Fibroblast of skin of right quadriceps (primary cell): ENCODE results near the gene PREX1.

Experiments
- DNase-seq: peaks from one replicate; pipeline ENCODE4 v3.0.0-alpha.2; 2013

The PREX1 gene

DNA sequence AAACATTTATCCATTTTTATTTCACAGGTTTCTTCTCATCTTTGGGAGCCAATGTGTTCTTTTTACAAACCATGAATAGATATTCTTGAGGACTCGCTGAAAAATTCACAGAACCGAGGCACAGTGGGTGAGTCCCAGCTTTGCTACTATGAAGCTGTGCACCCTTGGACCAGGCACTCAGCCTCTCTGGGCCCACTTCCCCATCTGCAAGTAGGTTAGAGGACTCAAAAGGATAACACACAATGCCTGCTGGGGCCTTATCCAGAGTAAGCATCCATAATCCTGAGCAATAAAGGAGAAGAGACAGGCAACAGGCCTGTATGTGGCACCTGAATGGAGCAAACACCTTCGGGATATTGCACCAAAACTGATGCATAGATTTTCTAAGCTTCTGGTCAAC is 153.3 kb downstream of the PREX1 start:
- no peak for DNase-seq

DNA sequence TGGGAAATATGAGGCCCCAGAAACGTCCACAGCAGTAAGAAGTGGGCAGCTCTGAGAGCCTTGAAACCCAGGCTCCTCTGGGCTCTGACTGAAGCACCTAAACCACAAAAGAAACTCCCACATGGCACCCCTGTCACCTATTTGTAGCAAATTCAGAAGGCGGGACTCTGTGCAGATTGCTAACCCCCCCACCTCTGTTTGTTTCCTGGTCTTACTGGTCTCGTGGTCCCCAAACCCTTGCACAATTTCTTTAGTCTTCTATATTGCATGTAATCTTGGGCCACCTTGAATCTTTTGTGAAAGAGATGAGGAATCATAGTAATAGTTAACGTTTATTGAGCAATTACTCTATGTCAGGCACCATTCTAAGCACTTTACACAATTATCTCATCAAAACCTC is 154.3 kb downstream of the PREX1 start:
- no peak for DNase-seq

DNA sequence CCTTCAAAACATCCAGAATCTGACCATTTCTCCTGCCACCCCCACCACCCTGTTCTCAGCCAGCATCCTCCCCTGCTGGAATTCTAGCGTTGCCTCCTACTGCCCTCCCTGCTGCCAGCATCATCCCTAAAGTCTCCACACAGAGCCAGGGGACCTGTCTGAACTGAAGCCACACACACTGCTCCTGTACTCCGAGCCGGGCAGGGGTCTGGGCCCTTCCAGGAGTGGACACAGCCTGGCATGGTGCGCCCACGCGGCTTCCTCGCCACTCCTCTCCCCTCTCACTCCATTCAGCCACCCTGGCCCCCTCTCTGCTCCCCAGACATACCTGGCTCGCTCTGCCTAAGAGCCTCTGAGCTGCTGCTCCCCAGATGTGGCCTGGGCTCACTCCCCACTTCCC is 155.5 kb downstream of the PREX1 start:
- no peak for DNase-seq

DNA sequence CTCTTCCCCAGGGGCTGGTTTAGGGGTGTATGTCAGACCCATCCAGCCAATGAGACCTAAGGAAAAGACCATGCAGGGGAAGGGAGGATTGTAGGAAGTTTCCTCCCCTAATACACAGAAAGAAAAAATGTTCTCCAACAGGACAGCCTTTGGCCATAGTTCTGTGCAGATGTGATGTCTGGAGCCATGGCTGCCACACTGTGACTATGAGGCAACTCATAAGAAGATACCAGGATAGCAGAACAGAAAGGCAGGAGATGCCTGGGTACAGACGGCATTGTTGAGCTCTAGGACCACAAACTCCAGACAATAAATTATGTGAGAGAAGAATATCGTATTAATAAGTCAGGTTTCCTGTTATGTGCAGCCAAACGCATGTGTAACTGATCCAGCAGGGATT is 156.7 kb downstream of the PREX1 start:
- DNase-seq, result no peak

DNA sequence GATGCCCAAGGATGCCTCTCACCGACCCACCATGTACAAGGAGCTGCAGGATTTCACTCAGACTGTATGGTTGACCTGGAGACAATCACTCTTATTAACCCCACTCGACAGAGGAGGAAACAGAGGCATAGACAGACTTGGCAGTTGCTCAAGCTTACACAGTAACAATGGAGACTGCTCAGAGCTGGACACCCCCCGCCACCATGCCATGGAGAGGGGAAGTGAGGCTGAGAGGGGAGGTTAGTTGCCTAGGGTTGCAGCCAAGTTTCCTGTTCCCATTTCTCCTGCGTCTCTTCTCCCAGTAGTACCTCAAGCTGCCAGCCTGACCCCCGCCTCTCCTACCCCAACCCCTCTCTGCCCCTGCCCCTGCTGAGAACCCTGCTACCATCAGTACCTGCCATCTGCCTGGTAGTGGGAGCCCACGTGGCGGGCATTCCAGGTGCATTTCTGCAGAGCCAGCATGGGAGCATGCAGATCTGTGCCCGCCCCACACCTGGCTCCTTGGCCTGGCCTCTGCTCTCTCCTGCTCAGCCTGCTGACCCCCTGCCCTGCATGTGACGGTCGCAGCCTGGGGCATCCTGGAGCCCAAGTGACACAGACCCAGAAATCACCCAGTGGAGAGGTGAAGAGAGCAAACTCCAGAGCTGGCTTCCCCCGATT is 157.7 kb downstream of the PREX1 start:
- DNase-seq, result no peak

DNA sequence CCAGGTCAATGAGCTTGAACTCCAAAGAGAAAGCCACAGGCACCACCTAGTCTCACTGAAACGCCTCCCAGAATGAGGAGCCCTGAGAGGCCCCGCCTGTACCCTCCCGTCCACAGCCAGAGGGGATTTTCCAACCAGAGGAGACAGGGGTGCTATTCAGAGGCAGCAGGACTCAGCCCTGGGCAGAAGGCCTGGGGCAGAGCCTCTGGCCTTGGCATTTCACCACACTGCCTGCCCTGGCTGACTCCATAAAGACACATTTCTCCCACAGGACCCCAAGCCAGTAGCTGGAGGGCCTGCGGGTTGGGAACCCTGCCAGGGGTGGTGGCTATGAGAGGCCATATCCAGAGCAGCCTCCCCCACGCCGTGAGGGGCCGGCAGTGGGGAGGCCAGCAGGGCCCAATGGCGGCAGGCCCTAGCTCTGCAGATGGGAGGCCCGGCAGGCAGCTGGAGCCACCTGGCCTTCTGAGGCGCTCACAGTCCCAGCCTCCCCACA is 159.3 kb downstream of the PREX1 start:
- DNase-seq, result no peak

DNA sequence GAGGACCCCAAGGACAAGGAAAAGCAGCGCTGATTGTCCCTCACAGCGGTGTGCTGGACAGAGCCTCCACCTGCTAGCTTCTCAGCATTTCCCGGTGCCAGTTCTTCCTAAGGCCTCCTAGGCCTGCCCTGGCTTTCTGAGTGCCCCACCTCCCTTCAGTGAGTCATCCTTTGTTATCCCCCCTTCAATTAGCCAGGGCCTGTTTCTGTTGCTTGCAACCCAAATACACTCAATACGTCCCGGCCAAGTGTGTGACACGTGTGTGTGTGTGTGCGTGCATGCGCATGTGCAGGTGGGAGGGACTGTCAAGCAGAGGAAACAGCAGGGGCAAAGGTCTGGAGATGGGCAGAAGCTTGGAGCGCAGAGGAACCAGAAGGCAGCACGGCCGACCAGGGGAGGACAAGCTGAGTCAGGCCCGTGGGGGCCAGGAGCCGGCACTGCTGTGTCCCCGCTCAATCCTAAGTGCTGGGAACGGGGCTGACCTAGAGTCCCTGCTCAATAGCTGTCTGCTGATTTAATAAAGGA is 159.8 kb downstream of the PREX1 start:
- no peak for DNase-seq

DNA sequence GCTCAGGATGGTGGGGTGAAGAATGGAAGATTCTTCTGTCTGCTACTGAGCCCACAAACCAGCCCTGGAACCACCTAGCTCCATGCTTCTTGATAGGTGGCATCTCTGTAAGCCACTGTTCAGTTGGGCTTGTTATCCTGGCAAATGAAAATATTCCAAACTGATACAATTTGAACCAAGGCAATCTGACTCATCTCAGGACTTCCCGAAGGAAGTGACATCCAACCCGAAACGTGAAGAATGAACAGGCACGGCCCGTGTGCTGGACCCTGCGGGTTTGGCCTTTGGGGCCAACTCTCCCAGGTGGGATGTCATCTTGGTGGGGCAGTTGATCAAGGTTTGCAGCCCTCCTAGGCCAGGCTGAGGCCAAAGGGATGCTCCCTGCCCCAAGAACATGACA is 160.3 kb downstream of the PREX1 start:
- no peak for DNase-seq

DNA sequence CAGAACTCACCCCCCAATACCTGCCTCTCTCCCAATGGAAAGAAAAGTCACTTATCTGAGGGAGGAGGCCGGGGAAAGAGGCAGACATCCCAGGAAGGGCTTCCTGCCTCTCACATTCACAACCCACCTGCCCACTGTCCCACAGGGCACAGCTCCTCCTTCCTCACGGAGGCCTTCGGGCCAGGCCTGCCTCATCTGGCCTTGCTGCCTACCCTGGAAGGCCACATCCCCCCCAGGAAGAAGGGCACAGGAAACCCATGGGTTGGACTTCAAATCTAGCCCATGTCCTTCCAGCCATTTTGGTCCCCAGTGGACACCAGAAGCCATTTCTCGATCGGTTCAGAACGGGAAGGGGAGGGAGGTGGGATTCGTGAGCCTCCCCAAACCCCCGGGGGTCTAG is 162.0 kb downstream of the PREX1 start:
- no peak for DNase-seq

DNA sequence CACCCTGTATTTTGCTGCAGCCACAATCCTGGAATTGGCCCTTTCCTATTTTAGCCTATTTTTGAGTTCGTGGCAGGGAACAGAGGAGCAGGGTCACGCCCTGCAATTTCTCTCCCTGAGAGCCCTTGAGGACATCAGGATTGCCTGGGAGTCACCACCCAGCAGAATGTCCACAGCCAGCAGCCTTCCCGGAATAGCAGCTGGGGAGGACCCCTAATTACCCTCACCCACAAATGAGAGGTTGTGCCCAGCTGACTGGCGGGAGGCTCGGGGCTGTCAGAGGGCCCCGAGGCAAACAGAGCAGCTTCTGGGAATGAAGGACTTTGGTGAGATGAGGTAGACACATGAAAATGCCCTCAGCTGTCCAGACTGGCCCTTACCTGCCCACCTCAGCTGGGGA is 165.1 kb downstream of the PREX1 start:
- DNase-seq, result no peak

DNA sequence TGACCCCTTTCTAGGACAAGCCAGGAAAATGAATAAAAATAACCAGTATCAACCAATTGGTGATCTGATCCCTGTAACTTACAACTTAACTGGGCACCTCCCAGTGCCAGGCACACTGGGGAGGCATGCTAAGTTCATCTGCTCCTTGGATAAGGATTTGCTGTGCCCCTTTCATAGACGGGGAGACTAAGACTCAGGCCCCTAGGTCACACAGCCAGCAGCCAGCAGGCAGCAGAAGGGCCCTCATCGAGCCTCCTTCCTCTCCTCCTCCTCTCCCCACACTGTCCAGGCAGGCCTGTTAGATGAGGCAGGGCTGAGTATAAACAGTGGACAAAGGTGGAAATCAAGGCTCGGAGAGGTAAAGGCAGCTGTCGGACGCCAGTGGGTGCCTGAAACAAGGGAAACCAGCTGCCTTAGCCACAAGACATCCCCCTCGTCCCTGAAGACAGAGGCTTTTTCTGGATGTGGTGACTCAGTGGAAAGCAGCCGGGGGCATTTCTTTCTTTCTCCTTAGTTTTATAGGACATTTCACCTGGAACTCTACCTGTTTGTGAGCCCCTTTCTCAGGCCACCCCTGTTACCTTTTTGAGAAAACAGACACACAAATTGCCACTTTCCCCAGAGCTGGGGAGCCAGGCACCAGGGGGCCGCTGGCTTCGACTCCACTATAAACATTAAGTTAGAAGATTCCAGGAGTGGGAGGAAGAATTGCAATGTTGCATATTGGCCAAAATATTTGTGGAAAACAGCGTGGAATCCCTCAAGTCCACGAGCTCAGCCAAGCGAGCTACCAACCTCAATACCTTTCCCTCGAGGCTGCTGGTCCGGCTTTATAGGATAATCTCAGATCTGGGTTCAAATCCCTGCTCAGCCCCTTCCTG is 166.0 kb downstream of the PREX1 start:
- DNase-seq, result no peak

DNA sequence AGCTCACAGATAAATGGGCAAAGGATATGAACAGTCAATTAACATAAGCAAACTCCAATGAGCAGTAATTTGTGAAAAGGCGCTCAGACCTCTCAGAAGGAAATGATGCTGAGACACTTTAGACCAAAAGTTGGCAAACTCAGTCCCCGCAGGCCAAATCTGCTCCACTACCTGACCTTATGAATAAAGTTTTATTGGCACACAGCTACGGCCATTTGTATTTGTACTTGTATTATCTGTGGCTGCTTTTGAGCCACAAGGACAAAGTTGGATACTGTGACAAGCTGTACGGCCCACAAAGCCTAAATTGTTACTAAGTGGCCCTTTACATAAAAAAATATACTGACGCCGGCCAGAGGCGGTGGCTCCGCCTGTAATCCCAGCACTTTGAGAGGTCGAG is 167.0 kb downstream of the PREX1 start:
- no peak for DNase-seq

DNA sequence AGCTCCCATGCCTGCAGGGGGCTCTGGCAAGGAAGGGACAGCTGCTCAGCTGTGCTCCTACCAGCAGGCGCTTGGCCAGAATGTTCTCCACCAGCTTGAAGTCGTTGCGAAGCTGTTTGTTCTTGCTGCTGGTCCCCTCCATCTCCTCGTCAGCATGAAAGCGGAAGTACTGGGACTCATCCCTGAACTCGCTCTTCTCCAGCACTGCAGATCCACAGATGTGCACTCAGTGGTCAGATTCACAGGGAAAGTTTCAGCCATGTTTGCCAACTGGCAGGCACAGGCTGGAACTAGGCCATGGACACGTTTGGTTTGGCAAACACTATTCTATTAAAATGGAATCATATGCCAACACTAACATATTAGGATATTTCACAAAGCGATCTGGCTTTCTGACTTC is 167.9 kb downstream of the PREX1 start:
- no peak for DNase-seq

DNA sequence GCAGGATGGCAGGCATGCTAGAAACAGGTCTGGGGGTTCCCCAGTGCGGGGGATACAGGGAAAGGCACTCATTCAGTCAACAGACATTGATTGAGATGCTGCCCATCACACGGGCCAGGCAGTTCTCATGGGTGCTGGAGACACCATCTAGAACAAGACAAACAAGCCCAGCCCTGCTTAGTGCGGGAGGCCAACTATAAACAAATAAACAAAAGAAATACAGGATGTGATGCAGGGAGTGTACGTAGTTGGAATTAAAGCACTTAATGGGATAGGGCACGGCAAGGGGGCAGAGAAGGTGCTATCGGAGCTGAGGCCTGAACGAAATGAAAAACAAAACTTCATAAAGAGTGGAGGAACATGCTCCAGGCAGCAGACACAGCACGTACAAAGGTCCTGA is 169.3 kb downstream of the PREX1 start:
- no peak for DNase-seq

DNA sequence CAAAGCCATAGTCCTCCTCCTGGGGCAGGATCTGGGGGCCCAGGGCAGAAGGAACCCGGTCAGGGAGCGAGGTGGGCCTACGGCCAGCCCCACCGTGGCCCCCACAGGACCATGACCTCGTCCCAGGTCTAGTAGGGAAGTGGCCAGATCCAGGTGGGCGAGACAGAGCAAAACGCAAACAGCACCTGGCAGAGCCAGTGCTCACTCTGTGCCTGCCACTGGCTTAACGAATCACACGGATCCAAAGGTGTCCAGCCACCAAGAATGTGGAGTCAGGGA is 169.7 kb downstream of the PREX1 start:
- DNase-seq, result no peak

DNA sequence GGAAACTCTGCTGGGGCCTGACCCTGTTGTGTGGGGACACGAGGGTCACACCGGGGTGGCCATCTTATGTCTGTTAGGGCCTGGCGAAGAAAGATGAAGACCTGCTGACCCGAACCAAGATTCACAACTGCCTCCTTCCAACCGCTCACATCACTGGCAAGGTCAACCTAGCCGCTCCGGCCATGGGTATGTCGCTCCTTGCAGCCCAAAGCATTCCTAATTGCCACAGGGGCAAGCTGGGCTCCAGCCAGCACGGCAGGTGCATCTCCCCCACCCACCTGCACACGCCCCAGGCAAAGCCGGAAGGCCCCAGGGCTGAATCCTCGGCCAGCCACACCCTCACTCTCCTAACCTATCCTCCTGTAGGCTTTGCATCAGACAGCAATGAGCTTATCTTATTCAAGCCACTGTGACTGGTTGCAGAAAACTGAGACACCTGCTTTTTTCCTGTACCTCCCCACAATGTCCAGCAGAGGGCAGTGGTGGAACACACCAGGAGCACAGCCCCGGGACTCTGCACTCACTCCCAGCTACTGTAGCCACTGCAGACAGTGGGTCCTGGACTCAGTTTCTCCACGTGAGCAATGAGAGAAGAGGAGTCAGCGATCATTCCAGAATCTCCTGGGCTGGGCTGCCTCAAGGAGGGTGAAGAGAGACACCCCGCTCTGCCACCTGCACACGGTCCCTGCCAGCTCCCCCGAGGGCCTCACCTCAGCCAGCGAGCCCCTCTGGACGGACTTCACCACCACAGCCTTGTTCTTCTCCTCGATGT is 170.2 kb downstream of the PREX1 start:
- DNase-seq, result peak; percentile 66

DNA sequence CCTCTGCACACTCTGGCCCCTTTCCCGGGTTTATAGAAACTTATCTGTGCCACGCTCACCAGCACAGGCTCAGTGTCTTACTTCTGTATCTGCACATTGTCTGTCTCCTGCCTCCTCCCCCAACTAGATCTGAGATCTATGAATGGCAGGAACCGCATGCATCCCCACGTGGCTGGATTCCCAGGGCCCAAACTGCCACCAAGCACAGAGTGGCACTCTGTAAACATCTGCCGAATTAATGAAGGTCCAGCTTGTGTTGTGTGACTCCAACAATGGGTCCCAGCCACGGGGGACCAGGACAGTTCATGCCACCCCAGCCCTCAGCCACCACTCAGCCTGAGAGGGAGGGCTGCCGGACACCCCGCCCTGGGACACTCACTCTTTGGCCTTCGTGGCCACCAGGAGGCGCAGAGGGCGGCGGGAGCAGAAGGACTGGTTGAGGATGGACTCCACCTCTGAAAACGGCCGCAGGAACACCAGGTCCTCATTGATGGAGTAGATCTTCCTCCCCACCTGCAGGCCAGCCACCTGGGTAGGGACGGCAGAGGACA is 171.1 kb downstream of the PREX1 start:
- no peak for DNase-seq

DNA sequence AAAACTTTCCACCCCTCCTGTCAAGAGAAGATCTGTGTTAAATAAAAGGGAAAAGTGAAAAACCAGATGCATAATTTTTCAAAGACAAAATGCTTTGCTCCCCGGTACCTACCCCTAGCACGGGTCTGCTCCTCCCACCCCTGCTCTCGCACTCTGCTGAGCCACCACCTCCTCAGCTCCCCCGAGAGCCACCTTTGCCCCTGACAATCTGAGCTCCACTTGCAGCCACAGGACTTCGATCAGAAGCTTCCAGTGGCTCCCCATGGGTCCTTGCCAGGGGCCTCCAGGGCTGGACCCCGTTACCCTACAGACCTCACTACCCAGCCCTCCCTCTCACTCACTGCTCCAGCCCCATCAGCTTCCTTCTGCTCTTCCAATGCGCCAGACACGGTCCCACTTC is 171.7 kb downstream of the PREX1 start:
- no peak for DNase-seq

DNA sequence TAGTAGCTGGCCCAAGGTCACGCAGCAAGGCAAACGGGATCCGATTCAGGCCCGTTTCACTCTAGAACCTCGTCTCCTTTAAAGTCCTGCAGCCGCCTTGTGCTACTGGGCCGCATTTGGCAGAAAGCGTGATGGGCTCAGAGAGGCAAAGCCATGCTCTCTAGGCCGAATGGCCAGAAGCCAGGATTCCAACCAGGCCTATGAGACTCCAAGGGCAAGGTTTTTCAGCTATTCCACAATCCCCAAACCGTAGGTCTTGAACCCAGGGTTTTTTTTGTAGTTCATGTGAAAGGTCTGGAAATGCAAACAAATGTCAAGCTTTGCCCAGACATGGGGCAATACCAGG is 174.1 kb downstream of the PREX1 start:
- no peak for DNase-seq

DNA sequence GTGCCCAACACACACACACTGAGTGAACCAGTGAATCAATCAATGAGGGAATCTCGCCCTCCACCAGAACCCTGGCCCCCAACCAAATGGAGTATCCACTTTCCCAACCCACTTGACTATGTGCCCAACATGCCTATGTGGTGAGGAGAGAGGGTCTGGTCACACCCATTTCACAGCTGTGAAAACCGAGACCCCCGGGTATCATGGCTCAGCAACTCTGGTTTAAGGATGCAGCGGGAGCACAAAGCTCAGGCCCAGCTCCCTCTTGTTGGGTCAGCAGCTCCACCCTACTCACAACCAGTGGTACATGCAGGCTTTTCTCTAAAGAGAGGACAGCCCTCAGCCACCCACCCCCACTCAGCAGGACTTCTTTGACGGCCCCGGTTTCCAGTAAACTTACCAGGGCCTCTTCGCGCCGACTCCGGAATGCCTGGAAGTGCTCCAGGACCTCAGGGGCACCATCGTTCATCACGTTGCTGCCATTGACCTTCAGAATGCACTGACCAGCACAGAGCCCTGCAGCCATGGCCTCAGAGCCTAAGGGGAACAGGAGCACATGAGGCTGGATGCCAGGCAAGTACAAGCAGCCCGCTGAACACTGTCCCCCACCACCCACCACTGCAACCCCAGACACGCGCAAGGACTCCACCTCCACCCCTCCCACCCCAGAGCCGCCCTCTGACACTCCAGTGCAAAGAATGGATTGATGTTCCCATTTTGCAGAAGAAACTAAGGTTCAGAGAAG is 174.7 kb downstream of the PREX1 start:
- DNase-seq, result no peak

DNA sequence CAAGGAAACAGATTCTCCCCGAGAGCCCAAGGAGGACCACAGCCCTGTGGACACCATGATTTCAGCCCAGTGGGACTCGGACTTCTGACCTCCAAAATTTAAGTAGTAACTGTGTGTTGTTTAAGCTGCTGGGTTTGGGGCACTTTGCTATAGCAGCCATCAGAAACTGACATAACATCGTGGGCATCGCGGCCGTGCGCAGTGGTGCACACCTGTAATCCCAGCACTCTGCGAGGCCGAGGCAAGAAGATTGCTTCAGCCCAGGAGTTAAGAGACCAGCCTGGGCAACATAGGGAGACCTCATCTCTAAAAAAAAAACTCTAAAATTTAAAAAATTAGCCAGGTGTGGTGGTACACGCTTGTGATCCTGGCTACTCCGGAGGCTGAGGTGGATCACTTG is 175.8 kb downstream of the PREX1 start:
- no peak for DNase-seq

DNA sequence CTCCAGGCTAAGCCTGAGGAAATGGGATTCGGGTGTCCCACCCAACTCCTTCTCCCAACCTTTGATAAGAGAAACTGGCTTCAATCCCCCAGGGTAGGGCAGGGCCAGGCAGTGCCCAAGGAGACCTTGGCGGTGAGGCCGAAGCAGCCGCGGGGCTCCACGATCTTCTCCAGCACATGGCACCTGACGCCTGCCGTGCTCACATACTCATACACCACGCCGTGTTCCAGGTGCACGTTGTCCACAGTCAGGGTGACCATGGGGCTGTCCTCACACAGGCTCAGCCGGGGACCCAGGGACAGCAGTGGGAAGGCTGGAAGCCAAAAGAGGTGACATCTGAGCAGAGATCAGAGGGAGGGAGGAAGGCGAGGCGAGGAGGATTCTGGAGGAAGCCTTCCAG is 176.5 kb downstream of the PREX1 start:
- no peak for DNase-seq

DNA sequence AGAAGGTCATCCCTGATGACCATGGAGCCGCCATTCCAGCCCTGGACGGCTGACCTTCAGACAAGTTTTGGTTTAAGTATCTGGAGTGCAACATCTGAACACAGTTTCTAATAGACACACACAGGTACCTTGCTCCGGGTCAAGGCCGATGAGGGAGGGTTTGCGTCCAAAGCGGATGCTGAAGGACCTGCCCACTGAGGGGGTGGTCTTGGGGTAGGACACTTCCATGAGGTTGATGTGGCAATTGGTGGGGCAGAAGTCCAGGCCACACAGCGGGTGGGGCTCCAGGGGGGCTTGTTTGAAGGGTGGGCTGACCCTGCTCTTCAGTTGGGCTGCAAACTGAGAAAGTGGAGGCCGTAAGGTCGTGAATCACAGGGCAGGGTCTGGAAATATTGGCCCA is 177.9 kb downstream of the PREX1 start:
- no peak for DNase-seq
